IPS-18a (cell line): ENCODE data around the gene EHD1.

ENCODE experiments used
- H3K27ac ChIP-seq: one replicate; pipeline ENCODE4 v1.5.1; 2013; ENCODE audit warnings: low read length
- H3K27me3 ChIP-seq: one replicate; pipeline ENCODE4 v1.6.1; 2013; ENCODE audit warnings: mild to moderate bottlenecking, low read length; ENCODE audit not compliant: control insufficient read depth, insufficient read depth
- H3K36me3 ChIP-seq: one replicate; pipeline ENCODE4 v1.6.1; 2013; ENCODE audit warnings: low read depth, low read length; ENCODE audit not compliant: control insufficient read depth
- H3K4me1 ChIP-seq: one replicate; pipeline ENCODE4 v1.6.1; 2013; ENCODE audit warnings: low read depth, low read length; ENCODE audit not compliant: control insufficient read depth
- H3K4me3 ChIP-seq: one replicate; pipeline ENCODE4 v1.5.1; 2013; ENCODE audit warnings: low read length
- H3K9ac ChIP-seq: one replicate; pipeline ENCODE4 v1.6.1; 2013; ENCODE audit warnings: mild to moderate bottlenecking, low read length, moderate library complexity
- H3K9me3 ChIP-seq: one replicate; pipeline ENCODE4 v1.6.1; 2013; ENCODE audit warnings: low read depth, low read length; ENCODE audit not compliant: control insufficient read depth

The EHD1 gene

DNA sequence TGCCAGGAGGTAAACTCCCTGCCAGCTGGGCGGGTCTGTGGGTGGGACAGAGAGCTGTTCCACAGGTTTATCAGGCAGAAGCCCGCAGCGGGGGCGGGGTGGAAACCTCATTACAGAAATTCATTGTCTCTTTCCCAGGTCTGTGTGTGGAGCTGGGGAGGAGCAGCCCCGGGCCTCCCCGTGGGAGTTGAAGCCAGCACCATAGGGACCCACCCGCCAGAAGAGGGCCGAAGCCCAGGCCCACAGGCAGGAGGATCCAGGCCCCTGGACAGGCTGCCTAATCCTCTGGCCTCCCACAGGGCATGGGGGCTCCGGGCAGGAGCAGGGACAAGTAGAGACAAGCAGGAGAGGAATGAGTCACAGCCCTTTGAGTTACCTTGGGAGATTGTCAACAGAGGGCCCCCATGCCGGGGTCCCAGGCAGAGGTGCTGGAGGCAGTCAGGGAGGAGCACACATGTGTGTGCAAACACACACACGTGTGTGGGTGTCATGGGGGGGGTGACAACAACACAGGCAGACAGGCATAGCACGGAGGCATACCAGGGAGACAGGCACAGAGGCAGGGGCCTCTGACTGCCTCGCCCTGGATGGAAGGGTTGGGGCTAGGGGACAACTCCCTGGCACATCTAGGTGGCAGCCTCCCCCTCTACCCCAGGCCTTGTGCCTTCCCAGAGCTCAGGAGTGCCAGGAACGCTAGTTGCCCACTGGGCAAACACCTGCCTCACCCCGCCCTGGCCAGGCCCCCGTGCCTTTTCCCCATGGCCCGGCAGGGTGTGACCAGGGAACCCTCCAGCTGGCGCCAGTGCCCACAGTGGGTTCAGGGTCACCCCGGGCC, 35.4 kb downstream of the EHD1 start:
- Histone ChIP-seq H3K4me3 (peak overlapping the region; percentile 71), H3K27ac (no peak overlapping the region), H3K27me3 (no peaks in the 10 kb centered on the region), H3K36me3 (peaks cover 10% of the 10 kb centered on the region), H3K9me3 (no peaks in the 10 kb centered on the region), H3K9ac (no peak overlapping the region), H3K4me1 (peaks cover 10% of the 10 kb centered on the region)

DNA sequence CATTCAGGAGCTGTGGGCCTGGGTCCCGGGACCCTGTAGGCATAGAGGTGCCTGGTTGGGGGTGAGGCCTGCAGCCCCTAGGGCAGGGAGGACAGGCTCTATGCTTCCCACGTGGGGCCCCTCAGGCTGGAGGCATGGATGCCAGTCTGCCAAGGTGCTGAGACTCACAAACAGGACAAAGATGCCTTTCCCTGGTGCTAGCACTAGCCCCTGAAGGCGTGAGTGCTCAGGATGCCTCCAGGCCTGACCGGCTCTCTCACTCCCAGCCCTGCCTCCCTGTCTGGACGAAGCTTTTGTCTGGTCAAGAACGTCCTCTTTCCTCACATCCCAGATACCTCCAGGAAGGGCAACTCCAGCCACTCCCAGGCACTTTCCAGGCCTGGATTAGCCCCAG, 36.1 kb downstream of the EHD1 start:
- H3K36me3 ChIP-seq, result peaks cover 10% of the 10 kb centered on the region
- H3K27me3 ChIP-seq, result no peaks in the 10 kb centered on the region
- no peaks in the 10 kb centered on the region for H3K9me3 ChIP-seq
- peaks cover 10% of the 10 kb centered on the region for H3K4me1 ChIP-seq
- peak overlapping the region; percentile 13 for H3K4me3 ChIP-seq
- no peak overlapping the region for H3K27ac ChIP-seq
- no peak overlapping the region for H3K9ac ChIP-seq

DNA sequence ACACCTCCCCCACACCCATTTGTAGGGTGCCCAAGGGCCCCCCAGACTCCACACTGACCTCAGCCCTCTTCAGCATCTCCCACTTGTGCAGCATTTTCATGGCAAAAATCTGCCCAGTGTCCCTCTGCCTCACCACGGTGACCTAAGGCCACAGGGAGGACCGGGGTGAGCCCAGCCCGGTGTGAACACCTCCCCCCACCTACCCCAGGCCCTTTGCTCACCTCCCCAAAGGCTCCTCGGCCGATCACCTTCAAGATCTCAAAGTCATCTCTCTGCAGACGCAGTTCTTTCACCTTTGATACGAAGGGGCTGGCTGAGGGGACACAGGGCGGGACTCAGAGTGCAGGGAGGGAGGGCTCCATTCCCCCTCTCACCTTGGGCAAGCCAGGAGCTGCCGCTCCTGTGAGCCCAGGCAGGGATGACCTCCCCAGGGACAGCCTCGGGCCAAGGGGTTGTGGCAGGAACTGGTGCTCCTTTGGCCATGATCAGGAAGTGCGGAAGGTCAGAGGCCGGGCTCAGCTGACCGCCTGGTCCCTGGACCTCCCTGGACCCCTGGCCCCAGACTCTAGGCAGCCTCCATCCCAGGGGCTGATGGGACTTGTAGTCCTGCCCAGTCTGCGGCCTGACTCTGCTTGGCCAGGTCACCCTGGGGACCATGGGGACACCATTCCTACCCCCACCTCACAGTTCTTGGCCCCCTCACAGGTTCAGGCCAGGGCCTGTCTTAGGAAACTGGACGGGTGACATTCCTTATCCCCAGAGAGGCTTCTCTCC, 36.6 kb downstream of the EHD1 start:
- H3K27me3 ChIP-seq, result no peaks in the 10 kb centered on the region
- H3K4me1 ChIP-seq, result peaks cover 10% of the 10 kb centered on the region
- H3K4me3 ChIP-seq, result no peak overlapping the region
- no peak overlapping the region for H3K9ac ChIP-seq
- H3K36me3 ChIP-seq, result peaks cover 10% of the 10 kb centered on the region
- no peaks in the 10 kb centered on the region for H3K9me3 ChIP-seq
- no peak overlapping the region for H3K27ac ChIP-seq

DNA sequence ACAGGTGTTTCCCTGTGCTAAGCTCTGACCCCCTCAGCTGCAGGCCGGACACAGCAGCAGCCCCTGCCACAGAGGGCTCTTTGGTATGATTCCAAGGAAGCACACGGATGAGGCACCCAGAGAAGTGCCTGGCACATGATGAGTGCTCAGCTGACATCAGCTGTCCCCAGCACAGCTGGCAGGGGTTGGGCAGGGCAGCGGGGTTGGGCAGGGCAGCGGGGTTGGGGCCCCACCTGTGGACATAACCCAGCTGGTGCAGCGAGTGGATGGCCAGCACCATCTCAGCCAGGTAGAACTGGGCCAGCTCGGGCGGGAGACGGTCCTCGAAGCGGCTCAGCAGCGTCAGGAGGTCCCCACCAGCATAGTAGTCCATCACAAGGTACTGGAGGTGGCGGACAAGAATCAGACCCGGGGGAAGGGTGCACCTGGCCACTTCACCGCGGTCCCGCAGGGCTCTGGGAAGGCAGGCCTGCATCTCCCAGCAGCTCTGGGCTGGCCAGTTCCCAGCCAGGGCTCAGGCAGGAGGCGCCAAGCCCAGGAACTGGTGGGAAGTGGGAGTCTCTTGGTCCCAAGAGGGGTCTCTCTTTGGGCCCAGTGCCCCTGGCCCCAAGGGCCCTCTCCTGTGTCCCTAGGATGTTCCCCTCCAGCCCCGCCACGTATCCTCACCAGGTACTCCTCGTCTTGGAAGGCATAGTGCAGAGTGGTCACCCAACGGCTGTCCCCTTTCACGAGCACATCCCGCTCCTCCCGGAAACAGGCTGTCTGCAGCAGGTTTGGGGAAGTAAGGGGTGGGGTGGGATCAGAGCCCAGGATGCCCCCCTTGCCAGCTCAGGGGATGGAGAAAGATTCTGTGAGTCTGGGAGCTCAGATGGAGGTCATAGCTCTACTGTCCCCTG, 38.3 kb downstream of the EHD1 start:
- Histone ChIP-seq H3K27me3 (no peaks in the 10 kb centered on the region), H3K27ac (no peak overlapping the region), H3K4me1 (peaks cover 10% of the 10 kb centered on the region), H3K9ac (no peak overlapping the region), H3K9me3 (no peaks in the 10 kb centered on the region), H3K4me3 (no peak overlapping the region), H3K36me3 (peaks cover 10% of the 10 kb centered on the region)

DNA sequence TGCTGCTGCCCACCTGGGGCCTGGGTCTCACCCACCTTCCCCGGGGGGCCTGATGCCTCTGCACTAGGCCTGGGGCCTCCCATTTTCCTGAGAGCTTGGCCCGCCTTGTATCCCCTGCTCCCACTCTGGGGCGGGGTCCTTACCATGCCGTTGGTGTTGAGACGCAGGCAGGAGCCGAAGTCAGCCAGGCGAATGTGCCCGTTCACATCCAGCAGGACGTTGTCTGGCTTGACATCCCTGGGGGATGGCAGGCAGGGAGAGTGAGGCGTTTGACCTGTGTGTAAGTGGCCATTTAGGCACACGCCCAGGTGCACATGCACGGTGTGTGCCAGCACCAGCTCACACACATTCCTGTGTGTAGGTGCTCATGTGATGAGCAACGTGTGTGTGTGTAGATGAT, 39.1 kb downstream of the EHD1 start:
- Histone ChIP-seq H3K27ac (no peak overlapping the region), H3K36me3 (peaks cover 10% of the 10 kb centered on the region), H3K9ac (no peak overlapping the region), H3K9me3 (no peaks in the 10 kb centered on the region), H3K4me3 (no peak overlapping the region), H3K27me3 (no peaks in the 10 kb centered on the region), H3K4me1 (peaks cover 10% of the 10 kb centered on the region)

DNA sequence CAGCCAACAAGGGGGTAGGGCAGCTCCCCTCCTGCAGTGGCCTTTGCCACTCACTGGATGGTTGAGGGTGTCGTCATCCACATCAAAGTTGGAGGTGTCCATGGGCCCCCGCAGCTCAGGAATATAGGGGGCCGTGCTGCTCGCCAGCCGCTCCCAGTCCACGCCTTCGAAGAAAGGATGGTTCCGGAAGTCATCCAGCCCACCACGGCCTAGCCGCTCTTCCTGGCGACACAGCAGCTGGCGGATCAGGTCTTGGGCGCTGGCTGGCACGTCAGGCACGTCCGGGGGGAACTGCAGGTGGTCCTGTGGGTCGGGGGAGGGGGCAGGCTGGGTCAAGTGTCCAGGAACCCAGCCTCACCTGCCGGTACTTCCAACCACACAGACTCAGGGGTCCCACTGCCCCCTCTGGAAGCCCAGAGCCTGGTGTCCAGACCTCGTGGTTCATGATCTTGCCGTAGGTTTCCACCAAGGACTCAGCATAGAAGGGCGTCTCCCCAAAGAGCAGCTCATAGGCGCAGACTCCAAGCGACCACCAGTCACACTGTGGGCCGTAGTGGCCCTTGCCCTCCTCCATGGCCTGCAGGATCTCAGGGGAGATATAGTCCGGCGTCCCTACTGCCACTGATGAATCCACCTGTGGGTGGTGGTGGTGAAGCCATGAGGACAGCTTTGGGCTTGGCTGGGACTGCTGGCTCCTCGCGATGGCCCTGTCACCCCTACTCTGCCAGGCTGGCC, 39.7 kb downstream of the EHD1 start:
- Histone ChIP-seq H3K9ac (no peak overlapping the region), H3K36me3 (peaks cover 10% of the 10 kb centered on the region), H3K27me3 (no peaks in the 10 kb centered on the region), H3K4me1 (peaks cover 10% of the 10 kb centered on the region), H3K27ac (no peak overlapping the region), H3K9me3 (no peaks in the 10 kb centered on the region), H3K4me3 (no peak overlapping the region)

DNA sequence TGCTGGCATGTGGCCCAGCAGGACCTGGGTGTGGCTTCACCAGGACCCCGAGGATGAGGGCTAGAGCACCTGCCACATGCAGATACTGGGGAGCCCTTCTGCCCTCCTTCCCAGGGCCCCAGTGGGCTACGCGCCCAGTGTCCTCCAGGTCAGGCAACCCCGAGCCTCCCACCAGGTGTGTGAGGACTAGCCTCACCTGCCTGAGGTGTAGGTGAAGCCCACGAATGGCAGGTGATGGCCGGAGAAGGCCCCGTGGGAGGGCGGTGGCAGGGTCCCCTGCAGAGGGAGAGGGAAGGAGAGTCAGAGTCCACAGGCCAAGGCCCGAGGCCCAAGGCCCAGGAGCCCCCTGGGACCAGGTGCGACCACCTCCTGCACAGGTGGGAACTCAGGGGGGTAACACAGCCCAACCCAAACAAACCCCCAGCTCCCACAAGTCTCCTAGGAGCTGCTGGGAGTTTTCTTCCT, 40.5 kb downstream of the EHD1 start:
- Histone ChIP-seq H3K27me3 (no peaks in the 10 kb centered on the region), H3K9me3 (no peaks in the 10 kb centered on the region), H3K9ac (no peak overlapping the region), H3K4me3 (no peak overlapping the region), H3K4me1 (peaks cover 10% of the 10 kb centered on the region), H3K36me3 (peaks cover 10% of the 10 kb centered on the region), H3K27ac (no peak overlapping the region)

DNA sequence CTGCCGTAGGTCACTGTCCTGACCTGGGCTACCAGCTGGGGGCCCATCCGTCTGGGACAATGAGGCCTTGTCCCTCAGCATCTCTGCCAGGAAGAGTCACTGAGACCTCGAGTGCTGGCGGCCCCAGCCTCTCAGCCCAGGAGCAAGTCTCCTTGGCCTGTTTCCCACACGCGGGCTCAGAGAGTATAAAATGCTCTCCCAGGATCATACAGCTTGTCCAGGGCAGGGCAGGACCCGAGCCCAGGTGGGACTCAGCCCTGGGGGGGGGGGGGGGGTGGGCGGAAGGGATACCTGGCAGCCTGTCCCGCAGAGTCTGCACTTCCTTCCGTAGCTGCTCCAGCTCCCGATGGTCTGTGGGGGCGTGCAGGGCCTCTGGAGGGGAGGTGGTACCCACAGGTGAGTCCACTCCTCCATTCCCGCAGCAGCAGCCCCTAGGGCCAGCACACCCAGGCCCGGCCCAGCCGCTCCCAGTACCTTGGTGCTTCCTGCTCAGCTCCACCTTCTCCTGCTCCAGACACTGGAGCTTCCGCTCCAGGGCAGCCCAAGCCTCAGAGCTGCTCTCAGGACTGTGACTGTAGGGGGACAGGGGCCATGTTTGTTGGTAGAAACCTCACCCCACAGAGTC, 41.9 kb downstream of the EHD1 start:
- H3K4me3 ChIP-seq, result no peak overlapping the region
- peaks cover 10% of the 10 kb centered on the region for H3K36me3 ChIP-seq
- H3K9ac ChIP-seq, result no peak overlapping the region
- H3K27ac ChIP-seq, result no peak overlapping the region
- H3K27me3 ChIP-seq, result no peaks in the 10 kb centered on the region
- H3K9me3 ChIP-seq, result no peaks in the 10 kb centered on the region
- H3K4me1 ChIP-seq, result no peaks in the 10 kb centered on the region

DNA sequence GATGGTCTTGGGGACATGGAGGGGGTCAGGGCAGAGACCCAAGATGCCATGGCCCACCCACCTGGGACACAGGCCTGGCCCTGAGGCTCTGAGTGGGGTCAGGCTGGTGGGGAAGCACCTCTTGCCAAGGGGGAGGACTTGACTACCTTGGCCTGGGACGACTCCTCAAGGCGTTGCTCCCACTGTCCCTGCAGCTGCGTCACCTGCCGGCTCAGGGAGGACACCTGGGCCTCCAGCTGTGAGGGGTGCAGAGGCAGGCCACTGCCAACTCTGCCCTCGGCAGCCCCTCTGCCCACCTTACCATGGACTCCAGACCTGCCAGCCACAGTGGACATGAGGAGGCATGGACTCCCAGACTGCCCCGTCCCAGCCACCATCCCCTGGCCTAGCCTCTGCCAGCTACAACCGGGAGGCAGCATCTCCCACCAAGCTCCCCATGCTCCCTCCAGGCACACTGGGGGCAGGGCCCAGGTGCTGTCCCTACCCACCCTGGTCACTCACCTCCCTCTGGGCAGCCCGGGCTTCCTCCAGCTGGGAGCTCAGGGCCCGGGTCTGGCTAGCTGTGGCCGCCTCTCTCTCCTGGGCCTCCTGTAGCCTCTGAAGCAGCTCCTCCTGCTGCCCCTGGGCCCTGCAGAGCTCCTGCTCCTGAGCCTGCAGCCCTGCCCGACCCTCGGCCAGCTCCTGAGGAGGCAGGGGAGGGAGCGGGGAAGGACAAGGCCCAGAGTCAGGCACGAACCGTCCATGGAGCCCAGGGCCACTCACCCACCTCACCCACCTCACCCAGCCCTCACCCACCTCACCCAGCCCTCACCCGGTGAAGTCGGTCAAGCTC, 42.6 kb downstream of the EHD1 start:
- Histone ChIP-seq H3K27ac (no peak overlapping the region), H3K9me3 (no peaks in the 10 kb centered on the region), H3K4me1 (no peaks in the 10 kb centered on the region), H3K36me3 (peaks cover 10% of the 10 kb centered on the region), H3K9ac (no peak overlapping the region), H3K4me3 (no peak overlapping the region), H3K27me3 (no peaks in the 10 kb centered on the region)
